ENCODE measurements around the gene RALB.

RALB gene

DNA sequence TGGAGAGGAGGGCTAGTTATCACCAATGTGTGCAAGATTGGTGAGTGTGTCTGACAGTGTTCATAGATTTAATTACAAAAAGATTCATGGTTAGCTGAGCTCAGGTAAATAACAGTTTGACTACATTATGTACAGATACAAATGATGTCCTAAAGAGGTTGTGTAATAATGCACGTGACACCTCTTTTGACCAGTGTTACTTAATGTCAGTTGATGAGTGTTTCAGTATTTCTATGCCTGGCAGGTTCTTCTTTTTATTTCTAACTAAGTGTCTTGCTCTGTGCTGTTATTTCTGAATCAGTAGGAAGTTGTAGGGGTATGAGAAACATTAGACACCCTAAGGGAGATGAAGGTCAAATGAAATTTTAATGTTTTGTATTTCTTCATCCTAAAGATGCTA lies 85.4 kb downstream of the RALB start:
- DNase-seq (ENCODE audit: low read depth), result no peak

DNA sequence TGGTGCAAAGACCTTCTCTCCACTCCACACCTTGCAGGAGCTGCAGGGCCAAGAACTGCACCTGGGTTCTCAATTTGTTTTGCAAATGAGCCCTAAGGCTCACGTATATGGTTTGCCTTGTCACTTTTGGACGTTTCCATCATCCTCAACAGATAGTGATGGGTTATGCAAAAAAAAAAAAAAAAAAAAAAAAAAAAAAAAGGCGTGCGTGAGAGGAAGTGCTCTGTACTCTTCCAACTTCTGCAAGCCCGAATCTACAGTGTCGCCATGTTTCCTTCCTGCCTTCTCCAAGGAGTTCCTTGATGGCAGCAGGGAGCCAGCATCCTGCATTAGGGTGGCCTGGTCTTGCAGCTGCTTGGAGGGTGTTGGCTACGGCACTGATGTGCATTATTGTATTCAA lies 89.3 kb downstream of the RALB start:
- DNase-seq (ENCODE audit: low read depth), result no peak

DNA sequence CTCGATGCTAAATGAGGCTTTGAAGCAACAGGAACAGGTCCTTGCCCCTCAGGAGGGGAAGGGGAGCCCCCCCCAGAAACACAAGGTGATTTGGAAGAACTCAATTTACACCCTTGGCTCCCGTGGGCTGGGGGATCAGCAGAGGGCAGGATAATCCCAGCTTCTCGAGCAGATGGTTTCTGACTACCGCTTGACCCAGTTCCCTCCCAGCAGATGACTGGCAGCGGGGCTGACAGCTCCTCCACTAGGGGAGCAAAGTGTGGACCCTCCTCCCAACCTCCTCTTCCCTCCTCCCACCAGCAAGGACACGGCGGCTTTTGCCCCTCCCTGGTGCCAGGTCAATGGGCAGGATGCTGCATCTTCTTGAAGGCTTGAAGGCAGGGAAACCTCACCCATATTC lies 89.8 kb downstream of the RALB start:
- DNase-seq (ENCODE audit: low read depth), result no peak

DNA sequence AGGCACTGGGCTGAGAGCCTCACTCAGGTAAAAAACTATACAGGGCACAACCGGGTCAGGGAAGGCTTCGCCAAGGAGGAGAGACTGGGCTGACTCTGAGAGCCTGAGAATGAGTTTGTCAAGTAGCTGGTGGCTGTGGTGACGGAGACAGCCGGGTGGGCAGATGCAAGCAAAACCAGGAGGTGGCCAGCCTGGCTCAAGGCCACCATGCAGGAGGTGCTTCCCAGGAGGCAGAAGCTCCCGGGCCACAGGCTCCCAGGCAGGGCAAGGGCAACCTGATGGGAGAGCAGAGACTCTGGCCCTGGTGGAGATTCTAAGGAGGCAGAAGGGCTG lies 90.4 kb downstream of the RALB start:
- DNase-seq (ENCODE audit: low read depth), result no peak

DNA sequence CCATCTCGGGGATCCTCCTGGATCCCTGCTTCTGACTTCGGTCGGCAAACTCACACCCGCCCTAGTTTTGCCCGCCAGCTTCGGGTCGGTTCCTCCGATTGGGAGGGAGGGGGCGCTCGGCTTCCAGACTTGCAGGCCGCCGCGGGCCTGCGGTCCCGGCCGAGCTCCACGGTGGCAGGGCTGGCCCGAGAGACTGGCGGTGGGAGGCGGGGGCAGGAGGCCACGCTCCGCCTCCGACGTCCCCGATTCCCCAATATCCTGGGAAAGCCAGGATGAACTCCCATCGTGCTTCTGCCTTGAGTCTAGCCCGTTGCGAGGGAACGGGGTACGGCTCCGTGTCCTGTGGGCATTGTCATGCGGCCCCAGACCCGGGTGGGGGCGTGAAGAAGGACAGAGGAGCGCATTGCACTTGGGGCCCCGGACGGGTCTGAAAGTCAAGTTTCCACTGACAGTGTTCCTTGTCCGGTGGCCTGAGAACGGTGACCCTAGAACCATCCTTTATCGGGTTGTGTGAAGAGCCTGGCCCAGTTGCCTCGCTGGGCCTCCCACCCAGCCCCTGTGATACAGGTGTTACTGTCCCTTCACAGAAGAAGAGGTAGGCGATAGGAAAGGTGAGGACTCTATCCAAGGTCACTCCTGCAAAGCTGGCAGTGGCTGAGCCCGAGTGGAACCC lies 90.9 kb downstream of the RALB start:
- peak; percentile 35 for DNase-seq (ENCODE audit: low read depth)

Measured in non-pigmented ciliary epithelial cell (primary cell).